T-helper 1 cell treated with Interleukin-12 subunit alpha and Interleukin-12 subunit beta and Interleukin-4 antibody, amounts not matched to agents 30 μg/mL and 1 μg/mL, for 36 hours (primary cell): ENCODE results near the gene FGD1.
A peak's percentile ranks its signal among the peaks of the same experiment; 100 is the strongest.

Source experiments
- H3K27ac Mint-ChIP-seq: one replicate; pipeline ENCODE4 v1.8.0; 2021; ENCODE audit warnings: mild to moderate bottlenecking, mixed read lengths
- H3K27me3 Mint-ChIP-seq: one replicate; pipeline ENCODE4 v1.8.0; 2021; ENCODE audit warnings: low read depth, mixed read lengths
- H3K36me3 Mint-ChIP-seq: one replicate; pipeline ENCODE4 v1.8.0; 2021; ENCODE audit warnings: low read depth, mixed read lengths
- H3K4me1 Mint-ChIP-seq: one replicate; pipeline ENCODE4 v1.8.0; 2021; ENCODE audit warnings: low read depth, mixed read lengths
- H3K4me3 Mint-ChIP-seq: one replicate; pipeline ENCODE4 v1.8.0; 2021; ENCODE audit warnings: mild to moderate bottlenecking, moderate library complexity, mixed read lengths
- H3K9me3 Mint-ChIP-seq: one replicate; pipeline ENCODE4 v1.8.0; 2021; ENCODE audit warnings: mixed read lengths

FGD1 gene

GRCh38 chrX:54484666-54485065, 11.4 kb downstream of the FGD1 start:
- H3K4me3 Mint-ChIP-seq: no peak overlapping the region
- no peaks in the 10 kb centered on the region for H3K4me1 Mint-ChIP-seq
- H3K9me3 Mint-ChIP-seq: no peaks in the 10 kb centered on the region
- H3K27ac Mint-ChIP-seq: no peak overlapping the region
- H3K27me3 Mint-ChIP-seq: no peaks in the 10 kb centered on the region
- H3K36me3 Mint-ChIP-seq: no peaks in the 10 kb centered on the region

- Mint-ChIP-seq H3K36me3 (no peaks in the 10 kb centered on the region), H3K4me3 (no peak overlapping the region), H3K27me3 (no peaks in the 10 kb centered on the region), H3K4me1 (no peaks in the 10 kb centered on the region), H3K9me3 (no peaks in the 10 kb centered on the region), H3K27ac (no peak overlapping the region)
These were observed 12.1 kb downstream of the FGD1 start for GRCh38 chrX:54483946-54484345.

DNA sequence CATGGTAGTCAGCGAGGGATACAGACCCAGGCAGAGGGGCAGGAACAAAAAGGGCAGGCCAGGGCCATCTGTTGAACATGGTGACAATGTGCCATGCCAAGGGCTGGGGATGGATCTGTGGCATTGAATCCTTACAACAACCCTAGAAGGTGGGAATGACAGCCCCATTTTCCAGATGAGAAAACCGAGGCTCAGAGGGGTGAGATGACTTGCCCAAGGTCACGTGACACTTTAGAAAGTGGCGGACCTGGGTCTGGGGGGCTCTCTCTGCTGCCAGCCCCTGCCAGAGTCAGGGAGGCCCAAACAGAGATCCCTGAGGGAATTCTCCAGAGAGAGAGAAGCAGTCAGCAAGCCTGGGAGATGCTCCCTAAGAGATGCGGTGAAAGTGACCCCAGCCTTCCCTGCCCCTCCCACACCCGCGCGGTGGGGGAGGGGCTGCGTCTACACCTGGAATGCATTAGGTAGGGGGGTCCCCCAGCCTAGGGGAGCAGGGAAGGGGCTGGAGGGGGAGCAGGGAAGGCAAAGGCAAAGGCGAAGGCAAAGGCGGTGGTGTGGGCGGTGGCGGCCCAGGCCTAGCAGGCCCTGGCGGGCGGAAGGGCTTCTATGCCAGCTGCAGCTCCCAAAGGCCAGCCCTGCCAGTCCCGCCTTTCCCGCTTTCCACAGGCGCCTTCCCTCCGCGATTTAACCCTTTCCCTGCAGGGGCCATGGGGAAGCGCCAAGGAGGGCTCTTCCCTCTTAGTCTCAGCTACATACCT, 13.0 kb downstream of the FGD1 start:
- Mint-ChIP-seq H3K4me3 (no peak overlapping the region), H3K27ac (no peak overlapping the region), H3K9me3 (no peaks in the 10 kb centered on the region), H3K36me3 (no peaks in the 10 kb centered on the region), H3K27me3 (no peaks in the 10 kb centered on the region), H3K4me1 (no peaks in the 10 kb centered on the region)

DNA sequence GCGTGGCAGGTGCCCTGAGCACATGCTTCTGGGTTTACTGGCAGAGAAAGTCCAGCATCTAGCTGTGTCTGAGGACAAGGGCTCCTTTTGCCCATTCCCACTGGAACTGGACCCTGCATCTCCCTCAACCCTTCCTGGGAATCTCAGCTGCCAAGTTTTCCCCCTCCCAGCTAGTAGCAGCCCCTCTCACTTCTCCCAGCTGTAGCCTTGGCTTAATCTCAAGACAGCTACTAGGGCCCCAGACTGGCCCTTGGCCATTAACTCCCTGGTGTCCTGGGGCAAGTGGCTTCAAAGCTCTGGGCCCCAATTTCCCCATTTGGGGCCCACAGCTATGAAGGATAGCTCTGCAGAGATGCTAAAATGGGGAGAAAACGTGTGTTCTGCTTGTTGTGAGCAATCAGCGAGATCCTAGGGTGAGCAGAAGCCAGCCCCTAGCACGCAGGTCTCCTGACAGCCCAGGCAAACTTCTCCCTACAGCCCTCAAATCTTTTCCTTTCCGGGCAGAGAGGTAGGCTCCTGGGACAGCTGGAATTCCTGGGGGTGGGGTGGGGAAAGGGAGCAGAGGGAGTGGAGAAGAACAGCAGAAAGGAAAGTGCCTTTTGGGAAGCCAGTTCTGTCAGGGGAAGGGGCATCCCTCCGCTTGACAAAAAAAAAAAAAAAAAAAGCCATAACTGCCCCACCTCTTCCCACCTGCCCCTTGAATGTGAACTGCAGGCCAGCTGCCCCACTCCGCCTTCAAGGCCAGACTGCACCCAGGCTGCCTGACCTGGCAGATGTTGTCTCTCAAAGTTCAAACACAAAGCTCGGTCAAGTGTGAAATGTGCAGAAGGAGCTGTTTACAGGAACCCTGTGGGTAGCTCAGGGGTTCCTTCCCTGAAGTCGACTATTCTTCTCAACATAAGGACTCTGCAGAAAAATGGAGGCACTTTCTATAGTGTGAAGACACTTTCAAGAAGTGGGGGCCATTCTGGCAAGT, 16.6 kb downstream of the FGD1 start:
- Mint-ChIP-seq H3K4me3 (no peak overlapping the region), H3K36me3 (no peaks in the 10 kb centered on the region), H3K27ac (no peak overlapping the region), H3K27me3 (peaks cover 3% of the 10 kb centered on the region), H3K4me1 (no peaks in the 10 kb centered on the region), H3K9me3 (no peaks in the 10 kb centered on the region)

DNA sequence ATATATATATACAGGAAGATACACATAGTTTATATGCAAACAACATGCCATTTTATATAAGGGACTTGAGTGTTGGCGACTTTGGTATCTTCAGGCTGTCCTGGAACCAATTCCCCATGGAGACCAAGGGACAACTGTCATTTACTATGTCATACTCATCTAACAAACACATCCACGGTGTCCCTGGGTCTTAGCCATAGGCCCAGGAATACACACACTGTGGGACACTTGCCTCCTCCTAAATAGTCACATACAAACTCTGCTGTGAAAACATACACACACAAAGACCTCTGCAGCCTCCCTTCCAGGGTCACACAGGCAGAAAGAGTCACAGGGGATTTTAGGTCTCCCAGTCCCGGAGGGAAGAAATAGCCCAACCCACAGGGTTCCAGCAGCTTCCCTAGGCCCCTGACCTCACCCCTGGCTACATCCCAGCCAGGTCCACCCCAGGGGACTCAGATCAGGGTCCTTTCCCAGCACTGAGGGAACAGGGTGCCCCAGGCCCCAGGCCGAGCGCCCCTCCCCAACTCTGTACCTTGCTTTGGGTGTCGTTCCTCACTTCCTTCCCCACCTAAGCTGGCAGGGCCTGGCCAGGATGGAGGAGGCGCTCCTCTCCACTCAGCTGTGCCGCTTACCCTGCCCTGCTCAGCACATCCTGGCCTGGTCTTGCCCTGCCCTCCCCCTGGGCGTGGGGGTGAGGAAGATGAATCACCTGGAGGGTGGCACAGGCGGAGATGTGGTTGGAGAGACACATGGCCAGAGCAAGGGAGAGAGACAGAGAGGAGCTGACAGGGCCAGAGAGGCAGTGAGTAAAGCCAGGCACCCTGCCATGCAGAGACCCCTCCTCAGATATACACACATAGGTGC, 21.8 kb downstream of the FGD1 start:
- H3K9me3 Mint-ChIP-seq: no peaks in the 10 kb centered on the region
- no peaks in the 10 kb centered on the region for H3K36me3 Mint-ChIP-seq
- no peaks in the 10 kb centered on the region for H3K4me1 Mint-ChIP-seq
- H3K27ac Mint-ChIP-seq: no peak overlapping the region
- peaks cover 3% of the 10 kb centered on the region for H3K27me3 Mint-ChIP-seq
- H3K4me3 Mint-ChIP-seq: no peak overlapping the region

GRCh38 chrX:54470054-54470760, 25.8 kb downstream of the FGD1 start:
- no peaks in the 10 kb centered on the region for H3K36me3 Mint-ChIP-seq
- no peak overlapping the region for H3K27ac Mint-ChIP-seq
- H3K4me1 Mint-ChIP-seq: no peaks in the 10 kb centered on the region
- H3K27me3 Mint-ChIP-seq: no peaks in the 10 kb centered on the region
- H3K9me3 Mint-ChIP-seq: no peaks in the 10 kb centered on the region
- H3K4me3 Mint-ChIP-seq: no peak overlapping the region

GRCh38 chrX:54452920-54453319, 43.1 kb downstream of the FGD1 start:
- H3K4me1 Mint-ChIP-seq: no peaks in the 10 kb centered on the region
- H3K9me3 Mint-ChIP-seq: no peaks in the 10 kb centered on the region
- H3K4me3 Mint-ChIP-seq: no peak overlapping the region
- no peaks in the 10 kb centered on the region for H3K36me3 Mint-ChIP-seq
- no peaks in the 10 kb centered on the region for H3K27me3 Mint-ChIP-seq
- peak overlapping the region; percentile 19 for H3K27ac Mint-ChIP-seq

DNA sequence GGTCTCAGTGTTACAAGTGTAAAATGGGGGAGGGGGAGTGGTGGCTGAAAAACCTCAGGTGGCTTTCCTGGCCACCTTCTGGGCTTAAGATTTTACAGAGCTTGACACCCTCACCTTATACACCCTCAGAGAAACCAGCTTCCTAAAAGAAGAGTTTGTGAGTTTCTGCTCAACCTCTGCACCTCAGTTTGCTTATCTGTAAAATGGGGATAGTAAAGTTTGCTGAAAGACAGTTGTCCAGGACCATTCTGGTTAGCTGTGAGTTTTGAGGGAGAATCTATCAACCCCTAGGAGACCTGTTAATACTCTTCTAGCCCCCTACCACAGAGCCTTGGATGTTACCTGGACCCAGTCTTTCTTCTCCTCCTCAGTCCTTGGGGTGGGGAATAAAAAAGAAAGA, 46.1 kb downstream of the FGD1 start:
- Mint-ChIP-seq H3K36me3 (no peaks in the 10 kb centered on the region), H3K9me3 (no peaks in the 10 kb centered on the region), H3K4me1 (no peaks in the 10 kb centered on the region), H3K4me3 (no peak overlapping the region), H3K27me3 (no peaks in the 10 kb centered on the region), H3K27ac (no peak overlapping the region)

- H3K9me3 Mint-ChIP-seq: no peaks in the 10 kb centered on the region
- peaks cover 14% of the 10 kb centered on the region for H3K36me3 Mint-ChIP-seq
- peaks cover 11% of the 10 kb centered on the region for H3K4me1 Mint-ChIP-seq
- no peaks in the 10 kb centered on the region for H3K27me3 Mint-ChIP-seq
- no peak overlapping the region for H3K27ac Mint-ChIP-seq
- no peak overlapping the region for H3K4me3 Mint-ChIP-seq
These were observed 48.6 kb downstream of the FGD1 start for GRCh38 chrX:54447461-54447860.

DNA sequence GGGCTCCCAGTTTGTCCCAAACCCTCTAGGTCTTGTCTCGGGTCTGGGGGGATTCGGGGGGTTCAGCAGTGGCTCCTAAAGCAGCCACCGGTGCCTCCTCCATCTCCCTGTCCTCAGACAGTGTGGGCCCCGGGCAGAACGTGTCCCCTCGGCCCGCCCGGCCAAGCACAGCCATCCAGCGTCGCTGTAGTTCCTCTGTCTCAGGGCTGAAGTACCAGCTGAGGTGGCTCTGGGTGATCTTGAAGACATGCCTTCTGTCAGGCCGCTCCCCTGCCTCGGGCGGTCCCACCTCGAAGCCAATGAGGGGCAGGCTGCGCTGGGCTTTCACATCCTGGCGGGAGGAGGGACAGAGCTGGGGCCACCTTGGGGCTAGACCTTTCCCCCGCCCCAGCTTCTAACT, 50.0 kb downstream of the FGD1 start:
- peaks cover 23% of the 10 kb centered on the region for H3K4me1 Mint-ChIP-seq
- H3K4me3 Mint-ChIP-seq: no peak overlapping the region
- peaks cover 16% of the 10 kb centered on the region for H3K36me3 Mint-ChIP-seq
- H3K27ac Mint-ChIP-seq: no peak overlapping the region
- no peaks in the 10 kb centered on the region for H3K27me3 Mint-ChIP-seq
- H3K9me3 Mint-ChIP-seq: no peaks in the 10 kb centered on the region

DNA sequence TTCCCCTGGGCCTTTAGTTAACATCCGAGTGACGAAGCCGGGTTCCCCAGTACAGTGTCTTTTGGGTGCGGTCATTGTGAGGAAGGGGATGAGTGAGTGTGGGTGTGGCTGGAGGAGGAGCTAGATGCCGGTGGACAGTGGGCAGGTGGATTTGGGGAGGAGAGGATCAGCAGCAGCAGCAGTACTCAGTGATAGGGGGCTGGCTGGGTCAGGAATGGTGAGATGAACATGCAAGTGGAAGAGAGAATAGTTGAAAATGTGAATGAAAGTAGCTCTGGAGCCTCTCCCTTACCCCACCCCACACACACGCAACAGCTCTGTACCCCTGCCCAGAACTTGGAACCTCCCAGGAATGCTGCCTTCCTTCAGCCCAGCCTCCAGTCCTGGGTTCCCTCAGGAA, 51.3 kb downstream of the FGD1 start:
- Mint-ChIP-seq H3K9me3 (no peaks in the 10 kb centered on the region), H3K27me3 (no peaks in the 10 kb centered on the region), H3K4me3 (no peak overlapping the region), H3K27ac (no peak overlapping the region), H3K36me3 (peaks cover 16% of the 10 kb centered on the region), H3K4me1 (peaks cover 26% of the 10 kb centered on the region)

DNA sequence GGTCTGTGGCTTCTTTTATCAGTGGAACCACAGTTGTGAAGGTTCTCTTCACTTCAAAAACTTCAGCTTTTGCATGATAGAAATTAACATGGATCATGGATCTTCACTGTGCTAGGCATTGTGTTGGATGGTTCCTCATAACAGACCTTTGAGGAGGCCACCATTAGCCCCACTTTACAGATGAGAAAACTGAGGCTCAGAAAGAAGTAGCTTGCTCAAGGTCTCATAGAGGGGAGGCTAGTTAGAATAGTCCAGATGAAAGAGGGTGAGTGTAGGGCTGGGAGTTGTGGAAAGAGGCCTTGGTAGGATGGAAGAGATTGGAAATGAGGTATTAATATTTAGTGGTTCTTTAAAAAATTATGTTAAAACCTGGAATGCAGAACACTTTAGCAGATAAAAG, 53.2 kb downstream of the FGD1 start:
- H3K4me1 Mint-ChIP-seq: peaks cover 27% of the 10 kb centered on the region
- no peak overlapping the region for H3K27ac Mint-ChIP-seq
- H3K36me3 Mint-ChIP-seq: peaks cover 16% of the 10 kb centered on the region
- no peak overlapping the region for H3K4me3 Mint-ChIP-seq
- H3K9me3 Mint-ChIP-seq: no peaks in the 10 kb centered on the region
- H3K27me3 Mint-ChIP-seq: no peaks in the 10 kb centered on the region

- peaks cover 16% of the 10 kb centered on the region for H3K36me3 Mint-ChIP-seq
- peaks cover 27% of the 10 kb centered on the region for H3K4me1 Mint-ChIP-seq
- peak within 1 kb of the TSS; percentile 70 for H3K27ac Mint-ChIP-seq
- no peaks in the 10 kb centered on the region for H3K27me3 Mint-ChIP-seq
- H3K9me3 Mint-ChIP-seq: no peaks in the 10 kb centered on the region
- H3K4me3 Mint-ChIP-seq: peak within 1 kb of the TSS; percentile 92
These were observed 55.8 kb downstream of the FGD1 start, which contains the start of gene TSR2 for GRCh38 chrX:54439960-54440871. Gene TSR2 (plus strand): TSS chrX:54440404. CDS start chrX:54440422, 18 bp downstream.
